ENCODE results near the gene SEC61G. TPM values are rescaled to one million over a fixed set of nuclear protein-coding genes. Genes with fewer than 3 reads are reported as not detected.

SEC61G gene
- polyA plus RNA-seq, 3 donors = 194 to 203 (median 194) TPM

Other genes with a start within 250 kb of the SEC61G start
- 1 to 10 TPM; 1.7 to 4.3 (median 3.1) TPM for gene VSTM2A, start 216.8 kb downstream of the SEC61G start, polyA plus RNA-seq (ENCODE audit: insufficient read length in 3 of 3)

All from right renal cortex interstitium (tissue), 3 donors.